GM21526 (cell line): ENCODE measurements around the gene ALDH18A1.
"Not testable (repeated sequence)": the region's sequence is repeated elsewhere in the genome, so short reads cannot be mapped to it uniquely, and the experiment has no call there.

Experiments used
- ATAC-seq: cut with Tn5 transposase; IDR thresholded peaks from one replicate; pipeline ENCODE4 v1.9.1; 2021; ENCODE audit warnings: moderate library complexity; ENCODE audit not compliant: unreplicated experiment, low FRiP score

Gene ALDH18A1

DNA sequence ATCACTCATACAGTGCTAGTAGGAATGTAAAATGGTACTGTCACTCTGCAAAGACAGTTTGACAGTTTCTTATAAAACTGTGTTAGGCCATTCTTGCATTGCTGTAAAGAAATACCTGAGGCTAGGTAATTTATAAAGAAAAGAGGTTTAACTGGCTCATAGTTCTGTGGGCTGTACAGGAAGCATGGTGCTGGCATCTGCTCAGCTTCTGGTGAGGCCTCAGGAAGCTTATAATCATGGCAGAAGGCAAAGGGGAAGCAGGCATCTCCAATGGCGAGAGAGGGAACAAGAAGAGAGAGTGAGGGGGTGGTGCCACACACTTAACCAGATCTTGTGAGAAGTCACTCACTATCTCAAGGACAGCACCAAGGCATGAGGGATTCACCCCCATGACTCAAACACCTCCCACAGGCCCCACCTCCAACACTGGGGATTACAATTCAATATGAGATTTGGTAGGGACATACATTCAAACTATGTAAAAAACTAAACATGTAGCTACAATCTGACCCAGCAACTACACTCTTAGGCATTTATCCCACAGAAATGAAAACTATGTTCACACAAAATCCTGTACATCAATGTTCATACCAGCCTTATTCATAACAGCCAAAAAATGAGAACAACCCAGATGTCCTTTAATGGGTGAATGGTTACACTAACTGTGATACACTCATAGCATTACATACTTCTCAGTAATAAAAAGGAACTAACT, 5.0 kb downstream of the ALDH18A1 start:
- ATAC-seq = no peak

DNA sequence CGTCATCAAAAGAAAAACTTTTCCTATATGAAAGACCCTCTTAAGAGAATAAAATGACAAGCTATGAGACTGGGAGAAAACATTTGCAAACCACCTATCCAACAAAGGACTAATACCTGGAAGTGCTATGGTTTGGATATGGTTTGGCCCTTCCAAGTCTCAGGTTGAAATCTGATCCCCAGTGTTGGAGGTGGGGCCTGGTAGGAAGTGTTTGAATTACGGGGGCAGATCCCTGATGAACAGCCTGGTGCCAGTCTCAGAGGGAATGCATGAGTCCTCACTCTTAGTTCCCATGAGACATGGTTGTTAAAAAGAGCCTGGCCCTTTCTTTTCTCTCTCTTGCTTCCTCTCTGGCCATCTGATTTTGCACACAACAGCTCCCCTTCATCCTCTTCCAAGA, 6.3 kb downstream of the ALDH18A1 start:
- no peak for ATAC-seq

DNA sequence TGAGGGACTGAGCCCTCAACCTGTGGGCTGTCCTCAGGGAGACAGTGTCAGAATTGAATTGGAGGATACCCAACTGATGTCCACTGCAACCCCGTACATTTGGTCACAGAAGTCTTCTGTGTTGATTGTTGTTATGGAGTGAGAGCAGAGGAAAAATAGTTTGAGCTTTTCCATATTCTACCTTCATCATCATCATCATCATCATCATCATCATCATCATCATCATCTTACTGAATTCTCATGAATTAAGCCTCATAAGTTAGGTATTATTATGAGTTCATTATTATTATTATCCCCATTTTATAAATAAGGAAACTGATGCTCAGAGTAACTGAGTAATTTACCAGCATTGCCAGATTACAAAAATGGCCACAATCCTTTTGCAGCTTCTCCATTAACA, 8.4 kb downstream of the ALDH18A1 start:
- no peak for ATAC-seq

DNA sequence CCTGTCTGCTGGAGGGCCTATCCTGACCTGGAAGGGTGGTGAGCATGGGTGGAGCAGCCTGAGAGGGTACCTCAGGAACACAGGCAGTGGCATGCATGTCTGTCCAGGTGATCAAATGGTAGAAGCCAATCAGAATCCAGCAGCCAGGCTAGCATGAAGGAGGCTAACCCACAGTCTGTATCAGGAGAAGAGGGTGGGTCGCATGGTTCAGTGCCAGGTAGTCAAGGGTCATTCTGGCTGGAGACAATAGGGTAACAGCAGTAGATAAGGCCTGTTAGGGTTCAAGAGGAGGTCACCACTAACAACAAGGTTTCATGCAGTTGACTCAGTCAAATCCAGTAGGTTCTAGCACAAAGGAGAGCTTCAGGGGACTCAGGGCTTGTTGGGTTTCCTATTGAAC, 10.4 kb downstream of the ALDH18A1 start:
- ATAC-seq = no peak

DNA sequence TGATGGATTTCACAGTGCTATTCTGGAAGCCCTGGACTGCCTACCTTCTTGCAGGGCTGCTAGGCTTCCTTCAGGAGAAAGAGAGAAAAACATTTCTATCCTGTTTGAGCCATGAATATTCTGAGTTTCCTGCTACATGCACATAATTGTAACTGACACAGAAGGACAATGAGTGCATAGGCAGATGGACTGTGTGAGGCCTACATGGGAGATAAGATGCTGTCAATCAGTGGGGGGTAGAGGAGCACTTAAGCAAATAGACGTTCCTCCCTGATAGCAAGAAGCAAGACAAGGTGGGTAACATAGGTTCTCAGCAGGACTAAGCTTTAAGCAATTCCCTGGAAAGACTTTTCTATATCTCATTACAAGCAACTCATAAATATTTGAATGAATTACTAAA, 11.6 kb downstream of the ALDH18A1 start:
- no peak for ATAC-seq

DNA sequence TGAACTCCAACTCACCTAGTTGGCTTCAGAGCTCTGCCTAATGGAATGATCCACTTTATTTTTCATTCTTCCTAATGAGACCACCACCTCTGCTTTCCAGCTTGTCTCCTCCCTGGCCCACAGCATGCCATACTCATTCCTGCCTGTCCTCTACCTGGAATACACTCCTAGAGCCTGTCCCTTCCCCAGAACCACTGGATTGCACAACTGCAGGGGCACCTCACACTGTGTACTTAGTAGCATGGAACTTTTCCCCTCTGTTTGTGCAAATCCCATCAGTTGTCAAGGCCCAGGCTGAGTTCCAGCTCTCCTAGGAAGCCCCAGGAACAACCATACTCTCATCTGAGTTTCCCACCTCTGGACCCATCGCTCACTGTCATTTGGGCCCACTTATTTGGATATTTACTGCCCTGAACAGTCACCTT, 15.6 kb downstream of the ALDH18A1 start:
- ATAC-seq = no peak

DNA sequence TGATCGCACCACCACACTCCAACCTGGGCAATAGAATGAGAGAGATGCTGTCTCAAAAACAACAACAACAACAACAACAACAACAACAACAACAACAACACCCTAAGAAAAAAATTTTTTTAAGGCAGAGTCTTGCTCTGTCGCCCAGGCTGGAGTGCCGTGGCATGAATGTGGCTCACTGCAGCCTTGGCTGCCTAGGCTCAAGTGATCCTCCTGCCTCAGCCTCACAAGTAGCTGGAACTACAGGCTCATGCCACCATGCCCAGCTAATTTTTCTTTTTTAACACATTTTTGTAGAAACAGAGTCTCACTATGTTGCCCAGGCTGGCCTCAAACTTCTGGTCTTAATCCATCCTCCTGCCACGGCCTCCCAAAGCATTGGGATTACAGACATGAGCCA, 18.6 kb downstream of the ALDH18A1 start:
- ATAC-seq = no peak

DNA sequence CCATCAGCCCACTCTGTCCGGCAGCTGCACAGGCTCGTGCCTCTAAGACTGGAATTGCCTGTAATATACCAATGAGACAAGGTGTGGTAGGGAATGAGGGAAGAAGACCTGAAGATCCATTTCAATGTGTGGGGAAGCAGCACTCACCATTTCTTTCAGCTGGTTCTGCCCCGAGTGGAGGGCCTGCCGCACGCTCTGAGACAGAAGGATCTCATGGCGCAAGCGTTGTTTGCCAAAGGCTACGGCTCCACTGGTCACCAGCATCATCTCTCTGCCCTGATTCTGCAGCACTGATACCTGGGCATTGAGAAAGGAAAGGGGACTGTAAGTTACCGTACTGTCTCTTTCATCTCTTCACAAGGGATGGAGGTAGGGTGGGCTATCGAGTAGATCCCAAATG, 19.4 kb downstream of the ALDH18A1 start:
- ATAC-seq = no peak

DNA sequence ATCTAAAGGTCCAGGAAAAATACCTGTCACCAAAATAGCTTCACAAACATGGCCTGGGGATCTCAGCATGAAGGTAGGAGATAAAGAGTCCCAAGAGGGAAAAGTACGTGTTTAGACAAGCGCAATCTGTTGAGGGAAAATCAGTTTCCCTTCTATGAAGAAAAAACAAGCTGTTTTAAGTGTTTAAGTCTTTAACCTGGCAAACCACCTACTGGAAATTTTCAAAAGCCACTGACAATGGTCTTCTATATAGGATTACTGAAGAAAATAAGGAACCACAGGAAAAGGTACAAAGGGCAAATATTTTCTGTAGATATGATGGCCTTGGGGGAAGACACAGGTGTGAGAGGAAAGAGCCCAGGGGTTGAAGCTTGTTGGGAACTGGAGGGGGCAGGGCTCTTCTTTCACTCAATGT, 21.2 kb downstream of the ALDH18A1 start:
- no peak for ATAC-seq

DNA sequence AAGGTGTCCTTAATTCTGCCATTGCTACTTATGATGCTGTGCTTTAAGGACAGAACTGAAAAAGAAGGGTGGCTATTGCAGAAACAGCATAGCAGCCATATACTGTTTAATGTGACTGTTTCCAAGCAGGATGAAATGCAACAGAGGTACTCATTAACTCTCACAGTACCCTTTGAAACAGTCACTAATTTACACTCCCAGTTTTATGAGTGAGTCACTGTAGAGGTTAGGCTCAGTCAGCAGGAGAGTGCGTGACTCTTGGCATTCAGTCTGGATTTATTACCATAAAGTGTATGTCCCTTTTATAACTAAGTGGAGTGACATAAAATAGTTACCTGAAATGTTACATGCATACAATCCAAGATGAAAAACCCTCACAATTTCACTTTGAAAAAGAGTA, 27.7 kb downstream of the ALDH18A1 start:
- no peak for ATAC-seq

DNA sequence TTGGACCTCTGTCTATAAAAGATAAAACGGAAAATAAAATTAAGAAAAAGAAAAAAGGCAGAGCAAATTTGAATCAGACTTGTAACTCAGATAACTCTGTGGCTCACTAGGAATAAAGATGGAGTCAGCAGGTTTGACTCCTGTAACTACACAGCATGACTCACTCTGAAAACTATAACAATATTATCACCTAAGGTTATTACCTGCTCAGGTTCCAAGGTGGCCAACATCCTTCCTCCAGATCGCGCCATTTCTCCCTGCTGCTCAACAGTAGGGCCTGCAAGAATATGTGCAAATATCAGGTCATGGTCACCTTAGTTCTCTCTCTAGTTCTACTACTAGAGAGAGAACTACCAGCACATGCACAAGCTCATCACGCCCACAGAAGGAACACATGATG, 30.0 kb downstream of the ALDH18A1 start:
- no peak for ATAC-seq

DNA sequence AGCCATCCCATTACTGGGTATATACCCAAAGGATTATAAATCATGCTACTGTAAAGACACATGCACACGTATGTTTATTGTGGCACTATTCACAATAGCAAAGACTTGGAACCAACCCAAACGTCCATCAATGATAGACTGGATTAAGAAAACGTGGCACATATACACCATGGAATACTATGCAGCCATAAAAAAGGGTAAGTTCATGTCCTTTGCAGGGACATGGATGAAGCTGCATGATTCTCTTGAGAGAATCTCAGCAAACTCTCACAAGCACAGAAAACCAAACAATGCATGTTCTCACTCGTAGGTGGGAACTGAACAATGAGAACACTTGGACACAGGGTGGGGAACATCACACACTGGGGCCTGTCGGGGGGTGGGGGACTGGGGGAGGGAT, 36.1 kb downstream of the ALDH18A1 start:
- not testable (repeated sequence) for ATAC-seq

DNA sequence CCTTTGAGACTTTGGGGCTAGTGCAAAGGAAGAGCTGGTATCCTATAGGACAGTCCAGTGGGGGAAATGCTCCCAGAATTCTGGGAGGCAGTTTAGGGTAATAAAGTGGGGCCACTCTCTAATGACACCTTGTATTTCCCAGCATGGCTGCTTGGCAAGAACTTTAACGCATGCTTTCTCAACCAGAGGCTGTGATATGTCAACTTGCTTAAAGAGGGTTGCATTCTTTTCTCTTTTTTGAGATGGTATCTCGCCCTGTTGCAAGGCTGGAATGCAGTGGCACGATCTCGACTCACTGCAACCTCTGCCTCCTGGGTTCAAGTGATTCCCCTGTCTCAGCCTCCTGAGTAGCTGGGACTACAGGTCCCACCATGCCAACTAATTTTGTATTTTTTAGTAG, 38.4 kb downstream of the ALDH18A1 start:
- no peak for ATAC-seq

DNA sequence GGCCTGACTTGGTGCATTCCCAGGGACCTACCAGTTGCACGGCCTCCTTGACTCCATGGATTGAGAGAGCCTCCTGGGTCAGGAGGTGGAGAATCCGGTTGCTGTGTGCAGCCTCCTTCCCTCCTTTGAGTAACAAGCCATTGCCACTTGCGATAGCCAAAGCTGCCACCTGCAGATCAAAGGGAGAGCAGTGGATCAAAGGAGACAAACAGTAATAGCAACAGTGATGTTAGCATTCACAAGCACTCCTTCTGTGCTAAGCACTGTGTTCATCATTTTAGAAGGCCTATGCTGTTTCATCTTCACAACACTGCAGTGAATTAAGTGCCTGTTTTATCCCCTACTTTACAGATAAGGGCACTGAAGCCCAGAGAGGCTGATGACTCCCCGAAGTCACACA, 40.1 kb downstream of the ALDH18A1 start:
- no peak for ATAC-seq

DNA sequence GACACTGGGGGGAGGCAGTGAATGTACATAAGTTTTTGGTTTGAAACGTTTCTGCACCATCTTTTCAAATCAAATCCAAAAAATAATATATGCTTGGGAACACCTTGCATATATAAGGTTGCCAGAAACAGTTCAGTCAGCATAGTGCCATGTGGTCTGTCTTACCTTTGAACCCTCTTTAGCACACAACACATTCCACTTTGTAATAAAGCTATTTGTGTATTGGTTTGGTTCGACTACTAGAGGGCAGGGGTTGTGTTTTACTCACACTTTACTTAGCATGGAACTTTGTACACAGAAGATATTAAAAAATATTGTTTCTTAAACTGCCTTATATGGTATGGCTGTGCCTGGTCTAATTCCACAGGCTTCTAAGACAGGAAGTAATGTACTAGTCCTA, 43.2 kb downstream of the ALDH18A1 start:
- no peak for ATAC-seq

DNA sequence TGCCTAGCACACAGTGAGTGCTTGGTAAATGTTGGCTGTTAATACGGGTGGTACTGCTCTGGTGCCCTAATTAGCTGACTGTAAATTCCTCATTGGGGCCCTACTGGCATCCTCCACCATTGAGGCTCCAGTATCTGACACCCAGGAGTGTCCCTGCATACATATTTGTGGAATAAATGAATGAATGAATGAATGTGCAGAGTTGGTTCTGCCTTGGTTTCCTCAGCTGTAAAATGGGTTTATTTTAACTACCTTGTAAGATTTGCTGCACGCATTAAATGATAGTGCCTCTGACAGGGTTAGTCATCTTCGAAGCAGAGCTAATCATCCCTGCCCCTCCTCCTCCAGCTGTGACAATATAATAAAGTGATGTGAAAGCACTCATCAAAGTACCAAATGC, 45.8 kb downstream of the ALDH18A1 start:
- no peak for ATAC-seq

DNA sequence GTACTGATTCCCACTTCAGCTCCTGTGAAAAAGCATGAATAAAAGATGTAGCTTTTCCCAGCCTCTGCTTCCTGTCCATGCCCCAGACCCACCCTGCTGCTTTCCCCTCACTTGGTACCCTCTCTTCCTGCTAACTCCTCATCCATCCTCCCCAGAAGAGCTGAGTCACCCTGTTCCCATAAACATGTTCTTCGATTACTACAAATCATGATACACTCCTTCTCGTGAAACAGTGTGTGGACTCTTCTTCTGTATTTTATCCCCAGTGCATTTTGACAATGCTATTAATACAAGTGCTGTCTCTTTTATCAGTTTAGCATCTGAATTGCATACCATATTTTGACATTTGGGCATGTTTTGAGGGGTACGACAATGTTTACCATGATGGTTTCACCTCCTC, 49.6 kb downstream of the ALDH18A1 start:
- no peak for ATAC-seq

DNA sequence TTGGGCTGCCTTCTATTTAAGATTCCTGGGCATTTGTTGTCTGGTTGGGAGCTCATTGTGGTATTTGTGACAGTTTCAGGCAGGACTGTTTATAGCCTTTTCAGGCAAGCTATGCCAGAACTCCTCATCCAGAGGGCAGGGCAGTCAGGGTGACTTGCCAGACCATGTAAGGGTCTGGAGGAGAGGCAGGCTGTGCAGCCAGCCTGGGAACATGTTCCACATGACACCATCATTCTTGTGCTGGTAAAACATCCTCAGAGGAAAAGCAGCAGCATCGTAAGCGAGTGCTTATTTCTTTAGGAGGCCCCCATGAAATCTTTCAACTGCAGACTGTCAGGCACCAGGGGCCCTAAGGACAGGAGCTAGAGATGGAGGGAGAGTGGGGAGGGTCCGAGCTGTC, 51.3 kb downstream of the ALDH18A1 start:
- no peak for ATAC-seq

DNA sequence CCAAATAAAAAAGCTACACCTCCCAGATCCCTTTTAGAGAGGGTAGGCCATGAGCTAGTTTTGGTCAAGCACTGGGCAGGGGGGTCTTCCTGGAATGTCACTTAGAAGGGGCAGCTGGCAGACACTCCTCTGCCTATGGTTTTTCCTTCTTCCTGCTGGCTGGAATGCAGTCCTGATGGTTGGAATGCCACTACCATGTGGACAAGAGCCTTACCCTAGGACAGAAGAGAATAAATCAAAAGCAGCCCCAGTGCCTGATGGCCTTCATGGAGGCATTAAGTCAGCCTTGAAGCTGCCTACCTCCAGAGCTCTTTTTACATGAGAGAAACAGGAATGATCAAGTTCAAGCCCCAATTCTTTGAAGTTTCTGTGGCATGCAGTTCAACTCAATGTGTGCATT, 51.9 kb downstream of the ALDH18A1 start:
- no peak for ATAC-seq

DNA sequence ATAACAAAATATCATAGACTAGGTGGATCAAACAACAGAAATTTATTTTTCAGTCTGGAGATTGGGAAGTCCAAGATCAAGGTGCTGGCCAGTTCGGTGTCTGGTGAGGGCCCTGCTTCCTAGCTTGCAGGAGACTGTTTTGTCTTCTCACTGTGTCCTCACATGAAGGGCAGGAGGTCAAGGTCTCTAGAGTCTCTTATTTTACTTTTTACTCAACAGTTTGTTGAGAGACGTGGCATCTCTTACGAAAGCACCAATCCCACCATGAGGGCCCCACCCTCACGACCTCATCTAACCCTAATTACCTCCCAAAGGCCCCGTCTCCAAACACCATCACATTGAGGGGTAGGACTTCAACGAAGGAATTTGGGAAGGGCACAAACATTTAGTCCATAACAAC, 54.1 kb downstream of the ALDH18A1 start:
- ATAC-seq = no peak

DNA sequence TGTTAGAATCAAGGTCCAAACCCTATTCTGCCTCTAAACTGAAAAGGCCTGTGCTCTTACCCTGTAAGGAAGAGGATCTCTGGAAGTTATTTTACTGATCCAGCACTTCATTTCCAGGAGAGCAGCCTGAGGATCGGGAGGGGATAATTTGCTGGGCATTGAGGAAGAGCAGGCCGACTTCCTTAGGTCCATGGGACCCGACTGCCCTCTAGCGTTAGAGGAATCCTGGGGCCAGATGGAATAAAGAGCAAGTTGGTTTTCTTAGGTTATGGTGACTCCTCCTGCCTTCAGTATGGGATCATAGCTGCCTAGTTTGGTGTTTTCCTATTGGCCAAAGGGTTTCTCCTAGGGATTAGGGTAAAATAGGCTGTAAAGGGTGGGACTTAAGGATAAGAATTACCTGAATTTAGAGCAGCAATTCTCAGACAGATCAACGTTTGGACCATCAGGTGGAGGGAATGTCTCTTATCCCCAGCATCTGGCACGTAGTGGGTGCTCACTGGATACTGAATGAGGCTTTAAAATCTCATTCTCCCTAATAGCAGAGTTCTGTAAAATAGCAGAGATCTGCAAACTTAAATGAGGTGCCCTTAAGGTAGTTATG, 55.3 kb downstream of the ALDH18A1 start:
- no peak for ATAC-seq

DNA sequence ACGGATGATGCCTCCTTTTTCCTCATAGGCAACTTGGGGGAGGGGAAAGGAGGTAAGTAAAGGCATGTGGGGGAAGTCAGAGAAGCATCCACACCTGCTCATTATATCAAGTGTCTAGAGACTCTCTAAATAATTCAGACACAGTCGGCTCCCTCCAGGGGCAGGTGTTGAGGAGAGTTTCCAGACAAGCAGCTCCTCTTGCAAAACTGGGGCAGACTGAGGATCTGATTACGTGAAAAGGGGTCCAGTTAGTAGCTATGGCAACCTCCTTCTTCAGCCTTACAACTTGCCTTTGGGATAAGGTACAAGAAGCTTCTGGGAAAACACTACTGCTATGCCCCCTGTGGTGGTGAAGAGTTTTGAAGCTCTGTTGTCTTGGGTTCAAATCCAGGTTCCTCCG, 56.4 kb downstream of the ALDH18A1 start:
- ATAC-seq = no peak

DNA sequence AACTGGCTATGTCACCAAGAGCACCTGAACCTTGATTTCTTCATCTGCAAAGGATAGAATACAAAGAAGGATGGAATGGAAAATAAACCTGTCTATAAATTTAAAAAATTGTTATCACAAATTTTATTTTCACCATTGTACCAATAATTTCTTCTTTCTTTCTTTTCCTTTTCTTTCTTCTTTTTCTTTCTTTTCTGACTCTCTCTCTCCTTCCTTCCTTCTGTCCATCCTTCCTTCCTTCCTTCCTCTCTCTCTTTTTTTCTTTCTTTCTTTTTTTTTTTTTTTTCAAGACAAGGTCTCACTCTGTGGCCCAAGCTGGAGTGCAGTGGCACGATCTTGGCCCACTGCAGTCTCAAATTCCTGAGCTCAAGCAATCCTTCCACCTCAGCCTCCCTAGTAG, 58.7 kb downstream of the ALDH18A1 start:
- no peak for ATAC-seq
